GM21576 (cell line): Measurements from ENCODE around the gene PROP1.
"Not testable (repeated sequence)": the region's sequence is repeated elsewhere in the genome, so short reads cannot be mapped to it uniquely, and the experiment has no call there.

Experiments used
- ATAC-seq: cut with Tn5 transposase; IDR thresholded peaks from one replicate; pipeline ENCODE4 v1.9.1; 2021; ENCODE audit warnings: mild to moderate bottlenecking, moderate library complexity; ENCODE audit not compliant: unreplicated experiment

Gene PROP1

GRCh38 chr5:177947912-177948311 is 48.1 kb downstream of the PROP1 start:
- not testable (repeated sequence) for ATAC-seq

- not testable (repeated sequence) for ATAC-seq
These were observed 50.3 kb downstream of the PROP1 start for GRCh38 chr5:177945601-177946283.

GRCh38 chr5:177945145-177945544 is 50.9 kb downstream of the PROP1 start:
- not testable (repeated sequence) for ATAC-seq

GRCh38 chr5:177943805-177944736 is 52.0 kb downstream of the PROP1 start:
- ATAC-seq: not testable (repeated sequence)

- ATAC-seq: not testable (repeated sequence)
These were observed 53.1 kb downstream of the PROP1 start for GRCh38 chr5:177942896-177943295.
